ENCODE results near the gene TMPRSS4.

GRCh38 chr11:118060081-118060661 is 16.7 kb upstream of the TMPRSS4 start:
- TF ChIP-seq POLR2A (IDR thresholded peaks at IDR 0.05) (no peak), CTCF (IDR thresholded peaks at IDR 0.05) (no peak)
